GM19193 (cell line): ENCODE data around the gene NANOGP8.

Experiments used
- POLR2A ChIP-seq: IDR thresholded peaks from 4 replicates; pipeline ENCODE4 v1.6.1; 2011; ENCODE audit not compliant: insufficient read depth, insufficient read length; ENCODE audit errors: extremely low read depth

The NANOGP8 gene

DNA sequence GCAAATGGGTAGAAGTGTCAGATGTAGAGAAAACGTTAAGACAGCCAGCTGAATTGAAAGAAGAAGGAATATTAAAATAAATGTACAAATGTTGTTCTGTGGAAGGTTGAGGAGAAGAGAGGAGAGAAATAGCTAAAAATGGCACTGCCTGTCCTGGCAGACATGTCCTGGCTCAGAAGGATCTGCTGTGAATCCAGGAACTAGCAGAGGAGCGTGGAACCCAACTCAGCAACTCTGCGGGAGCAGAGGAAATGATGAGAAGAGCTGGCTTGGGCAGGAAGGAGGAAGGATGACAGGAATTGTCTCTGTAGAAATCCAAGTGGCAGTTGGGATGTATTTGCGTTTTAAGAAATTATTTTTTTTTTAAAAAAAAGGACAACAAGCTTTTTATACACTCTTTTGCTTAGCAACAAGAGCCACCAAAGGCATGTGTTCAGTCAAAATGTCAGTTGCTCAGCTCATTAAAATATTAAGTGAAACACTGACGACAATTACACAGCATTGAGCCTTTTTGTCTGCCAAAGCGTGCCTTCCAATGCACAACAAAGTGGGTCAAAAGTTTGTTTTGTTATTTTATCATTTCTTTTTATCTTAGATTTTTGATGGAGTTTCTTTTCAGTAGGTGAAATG is 16.1 kb downstream of the NANOGP8 start:
- no peak for TF ChIP-seq POLR2A

- TF ChIP-seq POLR2A, result no peak
Measured at GRCh38 chr15:35067496-35068347, 17.4 kb downstream of the NANOGP8 start.

DNA sequence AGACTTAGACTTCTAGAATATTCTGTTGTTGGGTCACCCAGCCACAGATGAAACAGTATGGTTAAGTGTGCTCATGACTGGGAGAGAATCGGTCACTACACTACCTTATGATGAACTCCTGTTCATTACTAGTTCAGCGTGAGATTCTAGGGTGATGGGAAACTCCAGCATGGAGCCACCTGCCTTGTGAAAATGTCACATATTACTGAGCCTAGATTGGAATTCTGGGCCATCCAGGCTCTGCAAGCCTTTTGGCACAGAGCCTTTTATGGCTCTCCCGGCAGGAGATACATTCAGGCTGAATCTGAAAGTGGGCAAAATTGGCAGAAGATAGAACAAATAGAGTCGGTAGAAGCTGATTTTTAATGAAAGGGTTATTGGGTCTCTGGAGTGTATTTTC is 19.0 kb downstream of the NANOGP8 start:
- TF ChIP-seq POLR2A, result no peak

- TF ChIP-seq POLR2A, result no peak
Measured at GRCh38 chr15:35064576-35065190, 20.4 kb downstream of the NANOGP8 start.

- no peak for TF ChIP-seq POLR2A
Measured at GRCh38 chr15:35062738-35063099, 22.4 kb downstream of the NANOGP8 start.

DNA sequence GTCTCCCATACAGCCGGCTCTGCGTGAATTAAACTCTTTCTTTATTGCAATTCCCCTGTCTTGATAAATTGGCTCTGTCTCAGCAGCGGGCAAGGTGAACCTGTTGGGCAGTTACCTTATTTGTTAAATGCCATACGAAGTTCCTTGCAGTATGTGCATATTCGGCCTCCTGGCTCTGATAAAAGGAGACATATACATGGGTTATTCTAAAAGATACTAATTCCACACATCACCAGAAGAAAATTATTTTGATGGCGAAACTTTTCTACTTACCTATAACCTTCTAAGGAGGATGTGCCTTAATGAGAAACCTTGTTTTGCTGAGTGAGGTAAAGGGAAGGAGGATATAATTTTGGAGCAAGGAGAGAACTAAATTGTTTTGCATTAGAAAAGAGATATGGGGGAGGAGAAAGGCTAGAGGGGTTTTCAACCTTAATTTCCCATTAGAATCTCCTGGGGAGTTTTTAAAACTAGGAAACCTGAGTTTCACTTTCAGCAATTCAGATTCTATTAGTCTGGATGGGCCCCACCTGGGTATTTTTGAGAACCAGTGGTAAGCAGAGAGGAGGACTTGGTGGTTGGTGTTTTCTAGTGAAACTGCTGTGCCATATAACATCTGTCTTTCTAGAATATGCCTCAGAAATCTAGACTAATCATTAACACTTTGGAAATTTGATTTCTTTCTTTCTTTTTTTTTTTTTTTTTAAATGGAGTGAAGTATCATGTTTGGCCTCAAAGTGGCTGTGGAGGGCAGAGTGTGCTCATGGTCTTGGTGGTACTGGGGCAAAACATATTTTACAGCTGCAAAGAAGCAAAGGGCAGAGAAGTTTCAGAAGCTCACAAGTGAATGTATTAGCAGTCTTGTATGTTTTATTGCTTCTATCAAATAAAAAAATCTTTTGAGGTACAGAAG is 23.0 kb downstream of the NANOGP8 start:
- no peak for TF ChIP-seq POLR2A

DNA sequence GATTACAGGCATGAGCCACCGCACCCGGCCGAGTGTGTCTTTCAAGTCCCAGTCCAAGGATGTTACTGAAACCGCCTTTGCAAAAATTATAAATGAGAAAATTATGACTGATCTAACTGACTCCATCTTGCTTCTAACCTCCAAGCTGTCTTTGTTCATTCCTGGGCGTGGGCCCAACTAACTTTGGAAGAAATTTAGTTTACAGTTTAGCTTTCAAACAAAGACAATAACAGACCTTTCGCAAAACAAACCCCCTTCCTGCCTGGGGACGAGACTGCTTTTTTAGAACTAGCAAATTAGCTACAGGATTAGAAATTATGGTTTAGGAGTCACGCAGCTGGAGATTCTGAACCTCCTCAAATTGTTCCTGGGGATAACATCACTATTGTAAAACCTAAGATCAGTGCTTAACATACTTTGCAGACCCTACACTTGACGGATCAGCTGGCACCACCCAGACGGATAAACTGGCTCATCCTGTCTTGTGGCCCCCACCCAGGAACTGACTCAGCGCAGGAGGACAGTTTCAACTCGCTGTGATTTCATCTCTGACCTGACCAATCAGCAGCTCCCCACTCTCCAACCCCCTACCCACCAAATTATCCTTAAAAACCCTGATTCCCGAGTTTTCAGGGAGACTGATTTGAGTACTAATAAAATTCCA is 23.8 kb downstream of the NANOGP8 start:
- no peak for TF ChIP-seq POLR2A

DNA sequence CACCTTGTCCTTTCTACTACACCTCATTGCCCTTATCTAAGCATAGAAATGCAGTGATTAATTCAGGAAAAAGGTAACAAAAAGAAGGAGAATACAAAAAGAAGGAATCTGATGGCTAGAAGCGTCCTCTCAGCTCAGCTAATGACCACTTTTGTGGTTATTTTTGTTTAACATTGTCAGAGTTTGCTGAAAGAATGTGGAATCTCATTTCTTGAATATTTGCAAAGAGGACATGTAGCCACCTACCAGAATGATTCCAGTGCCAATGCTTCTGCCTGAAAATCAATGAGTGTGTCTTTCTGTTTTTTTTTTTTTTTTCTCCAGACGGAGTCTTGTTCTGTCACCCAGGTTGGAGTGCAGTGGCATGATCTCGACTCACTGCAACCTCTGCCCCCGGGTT is 24.5 kb downstream of the NANOGP8 start:
- TF ChIP-seq POLR2A, result no peak

DNA sequence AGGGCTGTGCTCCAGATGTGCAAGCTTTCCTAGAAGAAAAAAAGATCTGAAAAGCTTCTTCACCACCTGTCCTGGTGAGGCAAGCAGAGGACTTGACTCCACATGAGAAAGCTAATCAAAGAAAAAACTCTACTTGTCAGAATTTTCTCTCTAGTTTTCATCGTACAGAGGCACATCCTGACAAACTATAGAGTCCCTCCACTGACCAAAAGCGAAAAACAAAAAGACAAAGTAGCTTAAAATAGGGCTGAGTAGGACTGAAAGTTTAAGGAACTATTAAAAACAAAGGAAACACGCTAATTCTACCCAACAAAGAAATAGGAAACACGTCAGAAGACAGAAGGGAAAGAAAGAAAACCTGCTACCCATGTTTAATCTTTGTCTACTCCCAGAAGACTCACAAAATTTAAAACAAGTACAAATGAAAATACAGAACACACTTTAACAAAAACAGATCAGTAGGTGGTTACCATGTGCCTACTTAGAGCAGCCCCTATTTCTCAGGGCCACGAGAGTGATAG is 26.5 kb downstream of the NANOGP8 start:
- no peak for TF ChIP-seq POLR2A

DNA sequence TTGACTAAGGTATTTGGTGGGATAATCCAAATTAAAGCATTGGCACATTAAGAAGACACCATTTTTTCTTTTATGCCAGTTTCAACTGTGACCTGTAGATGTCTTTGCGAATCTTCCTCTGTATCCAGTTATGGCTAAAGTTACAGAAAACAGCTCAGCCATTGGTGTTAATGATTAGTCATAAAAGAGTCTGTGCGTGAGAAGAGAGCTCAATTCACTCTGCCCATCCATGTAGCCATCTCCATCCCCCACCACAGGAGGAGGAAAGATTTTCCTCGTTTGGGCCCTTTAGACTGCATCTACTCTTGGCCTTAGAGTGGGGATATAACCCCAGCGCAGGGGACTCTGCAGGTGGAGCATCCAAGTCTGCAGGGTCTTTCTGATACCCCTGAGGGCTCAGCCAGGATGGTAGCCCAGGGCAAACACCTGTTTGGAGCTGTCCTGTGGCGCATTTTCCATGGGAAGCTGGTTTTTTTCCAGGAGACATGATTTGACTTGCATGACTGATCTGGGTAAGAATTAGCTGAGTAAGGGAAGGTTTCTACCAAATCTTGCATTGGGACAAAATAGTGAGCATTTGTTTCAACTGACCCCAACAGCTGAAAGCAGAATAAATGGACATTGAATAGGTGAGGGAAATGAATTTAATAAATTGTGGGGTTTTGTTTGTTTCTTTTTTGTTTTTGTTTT is 29.5 kb downstream of the NANOGP8 start:
- no peak for TF ChIP-seq POLR2A

GRCh38 chr15:35054380-35054779 is 30.7 kb downstream of the NANOGP8 start:
- TF ChIP-seq POLR2A, result no peak

- no peak for TF ChIP-seq POLR2A
Measured at GRCh38 chr15:35047996-35048395, 37.1 kb downstream of the NANOGP8 start.

DNA sequence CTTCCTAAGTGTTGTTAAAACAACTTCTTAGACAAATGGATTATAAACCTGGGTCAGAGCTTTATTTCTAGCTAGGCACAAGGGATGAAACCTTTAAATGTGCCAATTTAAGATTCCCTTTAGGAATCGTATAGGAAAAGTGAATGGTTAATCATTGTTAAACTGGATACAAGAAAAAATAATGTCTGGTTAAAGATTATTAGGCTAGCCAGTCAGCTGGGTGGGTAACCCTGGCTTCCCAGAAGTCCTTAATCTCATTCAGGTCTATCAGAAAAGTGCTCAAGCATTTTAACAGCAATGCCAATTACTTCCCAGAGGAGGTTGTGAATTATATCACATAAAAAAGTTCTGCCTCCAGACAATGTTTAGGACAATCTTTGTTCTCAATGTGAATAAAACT is 37.6 kb downstream of the NANOGP8 start:
- no peak for TF ChIP-seq POLR2A
